Mesodermal cell (in vitro differentiated cells): ENCODE results near the gene ITGA11.

ENCODE experiments used
- H3K27ac ChIP-seq: 2 replicates; pipeline ENCODE4 v1.7.0; 2013; ENCODE audit warnings: mild to moderate bottlenecking, low read depth, low read length, moderate library complexity; ENCODE audit not compliant: severe bottlenecking
- H3K36me3 ChIP-seq: 2 replicates; pipeline ENCODE4 v1.7.1; 2013; ENCODE audit warnings: mild to moderate bottlenecking, low read length, moderate library complexity; ENCODE audit not compliant: control insufficient read depth, insufficient read depth
- H3K4me1 ChIP-seq: one replicate; pipeline ENCODE4 v1.7.1; 2013; ENCODE audit warnings: mild to moderate bottlenecking, low read length; ENCODE audit not compliant: insufficient read depth, control insufficient read depth, poor library complexity, severe bottlenecking
- H3K4me3 ChIP-seq: 2 replicates; pipeline ENCODE4 v1.7.0; 2013; ENCODE audit warnings: low read length, control low read depth, mild to moderate bottlenecking; ENCODE audit not compliant: insufficient read depth, poor library complexity, severe bottlenecking; ENCODE audit errors: extremely low read depth
- H3K9me3 ChIP-seq: 2 replicates; pipeline ENCODE4 v1.7.1; 2013; ENCODE audit warnings: mild to moderate bottlenecking, low read length, moderate library complexity; ENCODE audit not compliant: control insufficient read depth
- WGBS, 2 experiments: methylation state at CpG; one replicate each; pipeline ENCODE4 v1.1.5; 2013; ENCODE audit warnings: missing lambda C conversion rate in 2 of 2; ENCODE audit not compliant: insufficient coverage in 2 of 2; 5-methylcytosine and 5-hydroxymethylcytosine counted together

ITGA11 gene

GRCh38 chr15:68447209-68447608, 15.2 kb upstream of the ITGA11 start:
- Histone ChIP-seq H3K4me3 (no peak overlapping the region), H3K27ac (no peak overlapping the region), H3K4me1 (peaks cover 3% of the 10 kb centered on the region), H3K9me3 (no peaks in the 10 kb centered on the region), H3K36me3 (no peaks in the 10 kb centered on the region)
- 85 to 100% methylated on average over 2 to 3 of the region's 3 CpGs for WGBS, 2 experiments

GRCh38 chr15:68445351-68445750, 13.4 kb upstream of the ITGA11 start:
- WGBS, 2 experiments, result 80 to 81% methylated on average over 2 of the region's 2 CpGs
- Histone ChIP-seq H3K4me1 (peaks cover 3% of the 10 kb centered on the region), H3K27ac (no peak overlapping the region), H3K36me3 (no peaks in the 10 kb centered on the region), H3K4me3 (no peak overlapping the region), H3K9me3 (no peaks in the 10 kb centered on the region)

- no peaks in the 10 kb centered on the region for H3K9me3 ChIP-seq
- no peaks in the 10 kb centered on the region for H3K36me3 ChIP-seq
- H3K27ac ChIP-seq, result no peak overlapping the region
- H3K4me3 ChIP-seq, result no peak overlapping the region
- H3K4me1 ChIP-seq, result peaks cover 3% of the 10 kb centered on the region
These were observed 12.4 kb upstream of the ITGA11 start for GRCh38 chr15:68444336-68444735.

- Histone ChIP-seq H3K27ac (no peak overlapping the region), H3K4me1 (peaks cover 3% of the 10 kb centered on the region), H3K36me3 (no peaks in the 10 kb centered on the region), H3K4me3 (no peak overlapping the region), H3K9me3 (no peaks in the 10 kb centered on the region)
- 80% methylated on average over 1 of the region's 2 CpGs; no CpG with 5 or more reads in 1 of the 2 experiments for WGBS, 2 experiments
These were observed 10.9 kb upstream of the ITGA11 start for GRCh38 chr15:68442903-68443302.

GRCh38 chr15:68442041-68442440, 10.1 kb upstream of the ITGA11 start:
- WGBS, 2 experiments, result 93% methylated on average over 4 of the region's 4 CpGs; no CpG with 5 or more reads in 1 of the 2 experiments
- H3K9me3 ChIP-seq, result no peaks in the 10 kb centered on the region
- H3K27ac ChIP-seq, result no peak overlapping the region
- H3K4me3 ChIP-seq, result no peak overlapping the region
- no peaks in the 10 kb centered on the region for H3K36me3 ChIP-seq
- no peaks in the 10 kb centered on the region for H3K4me1 ChIP-seq

GRCh38 chr15:68441045-68441743, 9.2 kb upstream of the ITGA11 start:
- WGBS, 2 experiments, result 0 to 63% methylated on average over 1 to 3 of the region's 3 CpGs
- Histone ChIP-seq H3K27ac (no peak overlapping the region), H3K4me3 (no peak overlapping the region), H3K9me3 (no peaks in the 10 kb centered on the region), H3K4me1 (no peaks in the 10 kb centered on the region), H3K36me3 (no peaks in the 10 kb centered on the region)

- Histone ChIP-seq H3K4me1 (no peaks in the 10 kb centered on the region), H3K27ac (no peak overlapping the region), H3K4me3 (no peak overlapping the region), H3K36me3 (no peaks in the 10 kb centered on the region), H3K9me3 (no peaks in the 10 kb centered on the region)
- 100% methylated on average over 1 of the region's 1 CpG; no CpG with 5 or more reads in 1 of the 2 experiments for WGBS, 2 experiments
These were observed 8.2 kb upstream of the ITGA11 start for GRCh38 chr15:68440136-68440535.

GRCh38 chr15:68439506-68439905, 7.5 kb upstream of the ITGA11 start:
- Histone ChIP-seq H3K4me3 (no peak overlapping the region), H3K27ac (no peak overlapping the region), H3K36me3 (no peaks in the 10 kb centered on the region), H3K4me1 (no peaks in the 10 kb centered on the region), H3K9me3 (no peaks in the 10 kb centered on the region)
- 72 to 76% methylated on average over 4 to 5 of the region's 5 CpGs for WGBS, 2 experiments

GRCh38 chr15:68436680-68437079, 4.7 kb upstream of the ITGA11 start:
- WGBS, 2 experiments, result no CpG with 5 or more reads among the region's 1 CpG
- no peak overlapping the region for H3K27ac ChIP-seq

GRCh38 chr15:68435966-68436365, 4.0 kb upstream of the ITGA11 start:
- no peaks in the 10 kb centered on the region for H3K9me3 ChIP-seq
- H3K4me1 ChIP-seq, result no peaks in the 10 kb centered on the region
- WGBS, 2 experiments, result 94 to 100% methylated on average over 1 to 2 of the region's 3 CpGs
- no peaks in the 10 kb centered on the region for H3K36me3 ChIP-seq
- H3K27ac ChIP-seq, result no peak overlapping the region
- no peak overlapping the region for H3K4me3 ChIP-seq

More at GRCh38 chr15:68436680-68437079, 4.7 kb upstream of the ITGA11 start:
- Histone ChIP-seq H3K9me3 (no peaks in the 10 kb centered on the region), H3K36me3 (no peaks in the 10 kb centered on the region), H3K4me1 (no peaks in the 10 kb centered on the region), H3K4me3 (no peak overlapping the region)

GRCh38 chr15:68434021-68434420, 2.1 kb upstream of the ITGA11 start:
- Histone ChIP-seq H3K36me3 (no peaks in the 10 kb centered on the region), H3K4me3 (no peak overlapping the region), H3K4me1 (peaks cover 3% of the 10 kb centered on the region), H3K9me3 (no peaks in the 10 kb centered on the region), H3K27ac (no peak overlapping the region)
- WGBS, 2 experiments, result 78 to 88% methylated on average over 1 to 2 of the region's 6 CpGs
